ENCODE measurements around the gene DGLUCY. TPM values are rescaled to one million over a fixed set of nuclear protein-coding genes. Genes with fewer than 3 reads are reported as not detected.

Gene DGLUCY
- total and polyA plus RNA-seq, 2 experiments from 2014 or later = 82.7 to 90.0 TPM

DNA sequence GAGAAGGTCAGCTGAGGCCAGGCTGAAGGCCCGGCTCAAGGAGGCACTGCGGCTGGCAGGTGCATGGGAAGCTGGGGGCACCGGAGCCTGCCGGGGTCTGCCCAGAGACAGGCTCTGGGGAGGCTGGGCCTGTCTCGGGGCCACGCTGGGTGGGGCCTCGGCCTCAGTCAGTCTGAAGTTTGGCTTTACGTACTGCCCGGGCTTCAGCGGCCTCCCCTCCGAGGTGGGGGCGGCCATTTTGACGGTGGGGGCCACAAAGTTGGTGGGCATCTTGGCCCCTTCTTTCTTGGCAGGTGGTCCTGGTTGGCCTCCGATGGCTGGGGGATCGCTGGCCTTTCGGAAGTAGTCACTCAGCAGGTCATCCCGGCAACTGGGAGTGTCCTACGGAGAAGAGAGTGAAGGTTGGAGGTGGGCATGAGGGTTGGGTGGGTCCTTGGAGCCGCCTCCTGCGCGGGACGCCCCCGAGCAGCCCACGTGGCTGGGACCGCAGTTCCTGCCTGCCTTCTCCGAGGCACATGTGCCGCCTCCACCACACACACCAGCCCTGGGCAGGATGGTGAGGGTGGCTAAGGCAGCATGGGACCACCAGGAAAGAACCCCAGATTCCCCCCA is 159.5 kb downstream of the DGLUCY start:
- TF ChIP-seq, protein P1, sequence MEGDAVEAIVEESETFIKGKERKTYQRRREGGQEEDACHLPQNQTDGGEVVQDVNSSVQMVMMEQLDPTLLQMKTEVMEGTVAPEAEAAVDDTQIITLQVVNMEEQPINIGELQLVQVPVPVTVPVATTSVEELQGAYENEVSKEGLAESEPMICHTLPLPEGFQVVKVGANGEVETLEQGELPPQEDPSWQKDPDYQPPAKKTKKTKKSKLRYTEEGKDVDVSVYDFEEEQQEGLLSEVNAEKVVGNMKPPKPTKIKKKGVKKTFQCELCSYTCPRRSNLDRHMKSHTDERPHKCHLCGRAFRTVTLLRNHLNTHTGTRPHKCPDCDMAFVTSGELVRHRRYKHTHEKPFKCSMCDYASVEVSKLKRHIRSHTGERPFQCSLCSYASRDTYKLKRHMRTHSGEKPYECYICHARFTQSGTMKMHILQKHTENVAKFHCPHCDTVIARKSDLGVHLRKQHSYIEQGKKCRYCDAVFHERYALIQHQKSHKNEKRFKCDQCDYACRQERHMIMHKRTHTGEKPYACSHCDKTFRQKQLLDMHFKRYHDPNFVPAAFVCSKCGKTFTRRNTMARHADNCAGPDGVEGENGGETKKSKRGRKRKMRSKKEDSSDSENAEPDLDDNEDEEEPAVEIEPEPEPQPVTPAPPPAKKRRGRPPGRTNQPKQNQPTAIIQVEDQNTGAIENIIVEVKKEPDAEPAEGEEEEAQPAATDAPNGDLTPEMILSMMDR (IDR thresholded peaks at IDR 0.05; ENCODE audit: low read depth, low read length) = no peak
- Histone ChIP-seq H3K27me3 (no peaks in the 10 kb centered on the region), H3K4me3 (no peak overlapping the region), H3K9me3 (ENCODE audit: low read depth) (no peaks in the 10 kb centered on the region), H3K27ac (no peak overlapping the region), H3K4me1 (ENCODE audit: low read depth) (no peaks in the 10 kb centered on the region), H3K36me3 (no peaks in the 10 kb centered on the region)
- no peak for DNase-seq (ENCODE audit: low read depth in 1 of 2, low spot score in 1 of 2)

DNA sequence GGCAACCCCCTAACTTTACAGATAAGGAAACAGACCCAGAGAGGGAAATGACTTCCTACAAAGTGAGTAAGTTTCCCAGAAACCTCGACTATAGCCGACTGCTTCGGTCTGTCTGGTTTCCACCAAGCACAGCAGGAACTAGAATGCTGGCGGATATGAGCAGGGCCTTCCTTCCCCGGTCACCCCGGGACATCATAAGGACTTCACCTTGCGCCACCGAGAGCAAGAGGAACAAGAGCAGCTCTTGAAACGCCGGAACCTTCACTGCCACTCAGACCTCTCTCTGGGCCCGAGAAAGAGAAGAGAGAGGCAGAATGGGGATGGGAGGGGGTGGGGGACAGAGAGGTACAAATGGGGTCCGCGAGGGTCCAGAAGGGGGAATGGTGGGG is 160.0 kb downstream of the DGLUCY start:
- no peak overlapping the region for H3K27ac ChIP-seq
- H3K4me3 ChIP-seq = no peak overlapping the region
- no peak for DNase-seq (ENCODE audit: low read depth in 1 of 2, low spot score in 1 of 2)
- H3K9me3 ChIP-seq (ENCODE audit: low read depth) = no peaks in the 10 kb centered on the region
- no peaks in the 10 kb centered on the region for H3K4me1 ChIP-seq (ENCODE audit: low read depth)
- no peaks in the 10 kb centered on the region for H3K27me3 ChIP-seq
- TF ChIP-seq, protein P1 (IDR thresholded peaks at IDR 0.05; ENCODE audit: low read depth, low read length) = no peak
- no peaks in the 10 kb centered on the region for H3K36me3 ChIP-seq

DNA sequence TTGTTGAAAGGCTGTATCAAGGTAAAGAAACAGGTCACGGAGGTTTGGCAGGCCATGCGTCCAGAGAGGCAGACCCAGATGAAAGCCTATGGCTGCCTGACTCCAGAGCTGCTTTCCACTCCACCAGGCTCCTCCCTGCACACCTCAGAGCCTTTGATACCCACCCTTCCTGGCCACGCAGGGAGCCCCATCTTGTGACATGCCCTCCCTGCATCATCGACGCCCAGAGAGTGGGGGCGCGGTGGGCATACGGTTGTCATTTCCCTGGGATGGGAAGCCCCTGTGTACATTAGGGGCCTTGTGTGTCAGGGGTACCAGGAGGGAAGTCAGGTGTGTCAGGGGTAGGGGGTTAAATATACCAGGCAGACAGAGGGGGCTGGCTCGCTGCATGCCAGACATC is 160.9 kb downstream of the DGLUCY start:
- no peak for DNase-seq (ENCODE audit: low read depth in 1 of 2, low spot score in 1 of 2)
- Histone ChIP-seq H3K27me3 (no peaks in the 10 kb centered on the region), H3K4me3 (no peak overlapping the region), H3K27ac (no peak overlapping the region), H3K4me1 (ENCODE audit: low read depth) (no peaks in the 10 kb centered on the region), H3K36me3 (no peaks in the 10 kb centered on the region), H3K9me3 (ENCODE audit: low read depth) (no peaks in the 10 kb centered on the region)
- TF ChIP-seq, protein P1 (IDR thresholded peaks at IDR 0.05; ENCODE audit: low read depth, low read length) = no peak

Other genes starting within 250 kb of the DGLUCY start
- 5.0 and 10.9 TPM in 2 replicates for gene RPS6KA5, start 53.4 kb upstream of the DGLUCY start, total RNA-seq
- 3.3 and 11.5 TPM in 2 replicates for gene RPS6KA5, start 53.4 kb upstream of the DGLUCY start, polyA plus RNA-seq
- gene GPR68, start 130.6 kb downstream of the DGLUCY start, total RNA-seq = 0.35 and 0.42 TPM in 2 replicates
- gene GPR68, start 130.6 kb downstream of the DGLUCY start, polyA plus RNA-seq = 0.22 and 2.1 TPM in 2 replicates